Kidney capillary endothelial cell (primary cell): ENCODE data around the gene JCAD.
"Not testable (repeated sequence)": the region's sequence is repeated elsewhere in the genome, so short reads cannot be mapped to it uniquely, and the experiment has no call there.

Experiments
- DNase-seq: peaks from one replicate; pipeline ENCODE4 v3.0.0-alpha.2; 2018; ENCODE audit warnings: low spot score

Gene JCAD

GRCh38 chr10:30059209-30060107 lies at the start of gene JCAD:
TSS of gene JCAD (minus strand) at chr10:30059586. CDS start at chr10:30047812, 11,774 bp downstream.
- DNase-seq, result no peak

- no peak for DNase-seq
Measured at GRCh38 chr10:30106987-30107386, 47.6 kb upstream of the JCAD start.

- no peak for DNase-seq
Measured at GRCh38 chr10:30103595-30104320, 44.4 kb upstream of the JCAD start.

GRCh38 chr10:30099706-30100105 lies 40.3 kb upstream of the JCAD start:
- not testable (repeated sequence) for DNase-seq

- DNase-seq, result no peak
Measured at GRCh38 chr10:30099101-30099500, 39.7 kb upstream of the JCAD start.

GRCh38 chr10:30098629-30099028 lies 39.2 kb upstream of the JCAD start:
- peak; percentile 19 for DNase-seq

GRCh38 chr10:30096564-30096963 lies 37.2 kb upstream of the JCAD start:
- no peak for DNase-seq

- no peak for DNase-seq
Measured at GRCh38 chr10:30095631-30096422, 36.4 kb upstream of the JCAD start.

- no peak for DNase-seq
Measured at GRCh38 chr10:30094601-30095000, 35.2 kb upstream of the JCAD start.

GRCh38 chr10:30093303-30093950 lies 34.0 kb upstream of the JCAD start:
- DNase-seq, result no peak

- DNase-seq, result no peak
Measured at GRCh38 chr10:30092151-30092790, 32.9 kb upstream of the JCAD start.

GRCh38 chr10:30091136-30091535 lies 31.8 kb upstream of the JCAD start:
- no peak for DNase-seq

- no peak for DNase-seq
Measured at GRCh38 chr10:30088178-30088577, 28.8 kb upstream of the JCAD start.

GRCh38 chr10:30083934-30084333 lies 24.5 kb upstream of the JCAD start:
- no peak for DNase-seq

- no peak for DNase-seq
Measured at GRCh38 chr10:30081182-30081581, 21.8 kb upstream of the JCAD start.

GRCh38 chr10:30080161-30080560 lies 20.8 kb upstream of the JCAD start:
- no peak for DNase-seq

GRCh38 chr10:30079408-30079807 lies 20.0 kb upstream of the JCAD start:
- no peak for DNase-seq

- no peak for DNase-seq
Measured at GRCh38 chr10:30075481-30075880, 16.1 kb upstream of the JCAD start.

- DNase-seq, result no peak
Measured at GRCh38 chr10:30074933-30075332, 15.5 kb upstream of the JCAD start.

GRCh38 chr10:30074090-30074489 lies 14.7 kb upstream of the JCAD start:
- no peak for DNase-seq

GRCh38 chr10:30073767-30074060 lies 14.3 kb upstream of the JCAD start:
- no peak for DNase-seq
